CD14-positive monocyte (primary cell): Measurements from ENCODE around the gene GLIPR1L2. TPM values are rescaled to one million over a fixed set of nuclear protein-coding genes. Genes with fewer than 3 reads are reported as not detected.
"Not testable (repeated sequence)": the region's sequence is repeated elsewhere in the genome, so short reads cannot be mapped to it uniquely, and the experiment has no call there.

Experiments used
- DNase-seq, 3 donors: peaks; one replicate each; pipeline ENCODE4 v3.0.0-alpha.2; 2011 to 2022
- H2AFZ ChIP-seq: 2 replicates; pipeline ENCODE4 v1.6.0; 2012; ENCODE audit warnings: mild to moderate bottlenecking, low read depth, low read length, inconsistent platforms; ENCODE audit not compliant: insufficient read depth, poor library complexity, severe bottlenecking
- H3K27ac ChIP-seq, 2 donors: 1 replicate in 1 of 2; 2 replicates in 1 of 2; pipeline ENCODE4 v1.5.1; 2012 to 2013; ENCODE audit warnings: low read length in 2 of 2, control low read depth in 1 of 2, inconsistent platforms in 1 of 2, low read depth in 1 of 2, mild to moderate bottlenecking in 1 of 2
- H3K27me3 ChIP-seq, 2 donors: one replicate each; pipeline versions ENCODE4 v1.6.0 to v1.6.1; 2011 to 2013; ENCODE audit warnings: low read length in 2 of 2; ENCODE audit not compliant: control insufficient read depth in 2 of 2, insufficient read depth in 2 of 2
- H3K36me3 ChIP-seq, 2 donors: replicated peaks in 1 of 2; 1 replicate in 1 of 2; 2 replicates in 1 of 2; pipeline versions ENCODE4 v1.5.1 to v1.6.1; 2012 to 2013; ENCODE audit warnings: low read length in 2 of 2, control low read depth in 1 of 2, inconsistent platforms in 1 of 2, mild to moderate bottlenecking in 1 of 2; ENCODE audit not compliant: insufficient read depth in 2 of 2, control insufficient read depth in 1 of 2
- H3K4me1 ChIP-seq, 2 donors: 1 replicate in 1 of 2; 2 replicates in 1 of 2; pipeline versions ENCODE4 v1.5.1 to v1.6.1; 2012 to 2013; ENCODE audit warnings: low read length in 2 of 2, control low read depth in 1 of 2, inconsistent platforms in 1 of 2, mild to moderate bottlenecking in 1 of 2, moderate library complexity in 1 of 2; ENCODE audit not compliant: insufficient read depth in 2 of 2, control insufficient read depth in 1 of 2
- H3K4me2 ChIP-seq: replicated peaks from 2 replicates; pipeline ENCODE3; 2012; ENCODE audit warnings: low read length, moderate library complexity, mild to moderate bottlenecking; ENCODE audit not compliant: poor library complexity, severe bottlenecking; ENCODE audit errors: extremely low read depth
- H3K4me3 ChIP-seq, 3 experiments: fragments of 200-600 bp in 1 of 3; sonication (generic) in 1 of 3; replicated peaks in 1 of 3; 1 replicate in 2 of 3; 2 replicates in 1 of 3; pipeline ENCODE4 v1.5.1; 2011 to 2013; ENCODE audit warnings: low read length in 3 of 3, mild to moderate bottlenecking in 3 of 3, control low read depth in 2 of 3, low read depth in 2 of 3, inconsistent platforms in 1 of 3, moderate library complexity in 1 of 3
- H3K79me2 ChIP-seq: 2 replicates; pipeline ENCODE4 v1.6.0; 2012; ENCODE audit warnings: mild to moderate bottlenecking, control low read depth, inconsistent platforms, low read length, moderate library complexity; ENCODE audit not compliant: insufficient read depth
- H3K9ac ChIP-seq: 2 replicates; pipeline ENCODE4 v1.6.0; 2017; ENCODE audit warnings: low read length, mild to moderate bottlenecking; ENCODE audit not compliant: insufficient read depth, poor library complexity, severe bottlenecking
- H3K9me3 ChIP-seq, 2 donors: replicated peaks in 1 of 2; 1 replicate in 1 of 2; 2 replicates in 1 of 2; pipeline versions ENCODE4 v1.5.1 to v1.6.1; 2012 to 2013; ENCODE audit warnings: low read length in 2 of 2, control low read depth in 1 of 2; ENCODE audit not compliant: control insufficient read depth in 1 of 2, insufficient read depth in 1 of 2
- H4K20me1 ChIP-seq: 2 replicates; pipeline ENCODE4 v1.6.0; 2012; ENCODE audit warnings: mild to moderate bottlenecking, low read length, control low read depth, moderate library complexity; ENCODE audit not compliant: insufficient read depth
- H3K27ac Mint-ChIP-seq, 7 donors: one replicate each; pipeline ENCODE4 v1.8.0; 2020; ENCODE audit warnings: mild to moderate bottlenecking in 7 of 7, mixed read lengths in 7 of 7, moderate library complexity in 6 of 7, inconsistent platforms in 2 of 7
- H3K27me3 Mint-ChIP-seq, 3 donors: one replicate each; pipeline ENCODE4 v1.8.0; 2021 to 2022; ENCODE audit warnings: low read depth in 3 of 3, mild to moderate bottlenecking in 3 of 3, mixed read lengths in 3 of 3, moderate library complexity in 3 of 3, inconsistent platforms in 1 of 3
- H3K36me3 Mint-ChIP-seq, 2 donors: one replicate each; pipeline ENCODE4 v1.8.0; 2020; ENCODE audit warnings: mixed read lengths in 2 of 2, inconsistent platforms in 1 of 2, mild to moderate bottlenecking in 1 of 2
- H3K4me1 Mint-ChIP-seq: one replicate; pipeline ENCODE4 v1.8.0; 2020; ENCODE audit warnings: mild to moderate bottlenecking, mixed read lengths
- H3K4me3 Mint-ChIP-seq, 2 donors: one replicate each; pipeline ENCODE4 v1.8.0; 2020; ENCODE audit warnings: mild to moderate bottlenecking in 2 of 2, mixed read lengths in 2 of 2, moderate library complexity in 1 of 2
- H3K9me3 Mint-ChIP-seq, 7 donors: one replicate each; pipeline ENCODE4 v1.8.0; 2020 to 2022; ENCODE audit warnings: mixed read lengths in 7 of 7, mild to moderate bottlenecking in 6 of 7, moderate library complexity in 6 of 7, inconsistent platforms in 2 of 7
- WGBS: methylation state at CpG from one replicate; pipeline ENCODE4 v1.1.5; 2013; ENCODE audit warnings: missing lambda C conversion rate; ENCODE audit not compliant: insufficient coverage; 5-methylcytosine and 5-hydroxymethylcytosine counted together
- intact Hi-C, 2 donors: fragments of 100-400 bp; cut with micrococcal nuclease; formaldehyde crosslinking; loops; one replicate each; pipeline versions ENCODE4 v1.15.0 to v1.15.1; 2023
- polyA plus RNA-seq, 3 donors: library from polyadenylated mRNA; depleted of rRNA in 1 of 3; unstranded in 2 of 3; stranded (reverse) in 1 of 3; fragments of 300-500 nt in 2 of 3; fragments of >200 nt in 1 of 3; fragmentation: Illumina TruSeq in 2 of 3; gene quantifications; 1 replicate in 2 of 3; 2 replicates in 1 of 3; pipeline ENCODE4 v1.2.3, GENCODE V29; 2012 to 2021
- TF ChIP-seq, protein P1 (sequence below): fragments of 200-600 bp; IDR thresholded peaks from one replicate; pipeline ENCODE4 v1.8.0; 2022; ENCODE audit warnings: antibody characterized with exemption, mild to moderate bottlenecking

Gene GLIPR1L2
- polyA plus RNA-seq, 3 donors: 0.11 to 0.24 TPM; not detected in 1

DNA sequence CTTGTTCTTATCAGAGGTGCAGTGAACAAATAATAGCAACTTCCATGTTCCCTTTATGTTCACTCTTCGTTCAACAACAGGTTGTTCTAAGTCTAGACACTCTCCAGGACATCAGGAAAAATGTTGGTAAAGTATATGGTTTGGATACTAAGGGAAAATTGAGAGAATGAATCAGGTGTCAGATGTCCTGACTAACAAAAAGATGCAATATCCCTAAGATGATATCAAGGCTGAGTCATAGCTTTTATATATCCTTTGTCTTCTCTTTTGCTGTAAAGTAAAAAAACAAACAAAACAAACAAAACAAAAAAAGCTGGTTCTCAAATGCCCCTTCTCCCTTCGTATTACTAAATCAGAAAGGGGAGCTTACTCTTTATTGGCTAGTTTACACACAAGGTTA is 45.4 kb upstream of the GLIPR1L2 start:
- Mint-ChIP-seq H3K36me3 (no peaks in the 10 kb centered on the region), H3K9me3 (peaks cover 0 to 7% (median 3%) of the 10 kb centered on the region in 7 donors), H3K27ac (no peak overlapping the region), H3K27me3 (peaks cover 0 to 4% (median under 1%) of the 10 kb centered on the region in 3 donors), H3K4me3 (no peak overlapping the region), H3K4me1 (no peaks in the 10 kb centered on the region)
- no peaks in the 10 kb centered on the region for H3K9me3 ChIP-seq
- no peak overlapping the region for H2AFZ ChIP-seq
- no peaks in the 10 kb centered on the region for H3K79me2 ChIP-seq
- H3K36me3 ChIP-seq: no peaks in the 10 kb centered on the region
- no peaks in the 10 kb centered on the region for H3K27me3 ChIP-seq
- H3K4me3 ChIP-seq: no peak overlapping the region
- H3K4me2 ChIP-seq: no peak overlapping the region
- TF ChIP-seq, protein P1, sequence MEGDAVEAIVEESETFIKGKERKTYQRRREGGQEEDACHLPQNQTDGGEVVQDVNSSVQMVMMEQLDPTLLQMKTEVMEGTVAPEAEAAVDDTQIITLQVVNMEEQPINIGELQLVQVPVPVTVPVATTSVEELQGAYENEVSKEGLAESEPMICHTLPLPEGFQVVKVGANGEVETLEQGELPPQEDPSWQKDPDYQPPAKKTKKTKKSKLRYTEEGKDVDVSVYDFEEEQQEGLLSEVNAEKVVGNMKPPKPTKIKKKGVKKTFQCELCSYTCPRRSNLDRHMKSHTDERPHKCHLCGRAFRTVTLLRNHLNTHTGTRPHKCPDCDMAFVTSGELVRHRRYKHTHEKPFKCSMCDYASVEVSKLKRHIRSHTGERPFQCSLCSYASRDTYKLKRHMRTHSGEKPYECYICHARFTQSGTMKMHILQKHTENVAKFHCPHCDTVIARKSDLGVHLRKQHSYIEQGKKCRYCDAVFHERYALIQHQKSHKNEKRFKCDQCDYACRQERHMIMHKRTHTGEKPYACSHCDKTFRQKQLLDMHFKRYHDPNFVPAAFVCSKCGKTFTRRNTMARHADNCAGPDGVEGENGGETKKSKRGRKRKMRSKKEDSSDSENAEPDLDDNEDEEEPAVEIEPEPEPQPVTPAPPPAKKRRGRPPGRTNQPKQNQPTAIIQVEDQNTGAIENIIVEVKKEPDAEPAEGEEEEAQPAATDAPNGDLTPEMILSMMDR: no peak
- no peaks in the 10 kb centered on the region for H3K4me1 ChIP-seq
- WGBS: no CpG with 5 or more reads among the region's 2 CpGs
- no peaks in the 10 kb centered on the region for H4K20me1 ChIP-seq
- no peak overlapping the region for H3K9ac ChIP-seq
- no peak for DNase-seq
- intact Hi-C loops: no loop called here
- H3K27ac ChIP-seq: no peak overlapping the region

GRCh38 chr12:75346215-75346614 is 44.7 kb upstream of the GLIPR1L2 start:
- intact Hi-C loops, H3K79me2 ChIP-seq, H3K9me3 Mint-ChIP-seq, H3K9me3 ChIP-seq, H3K4me3 ChIP-seq, DNase-seq, H3K9ac ChIP-seq, H3K4me1 ChIP-seq, H3K36me3 ChIP-seq, H3K27me3 Mint-ChIP-seq, H2AFZ ChIP-seq, H3K27me3 ChIP-seq, H3K27ac Mint-ChIP-seq, H3K4me2 ChIP-seq, H3K4me1 Mint-ChIP-seq, H3K36me3 Mint-ChIP-seq, H4K20me1 ChIP-seq, H3K4me3 Mint-ChIP-seq, H3K27ac ChIP-seq: not testable (repeated sequence)
- 90% methylated on average over 2 of the region's 6 CpGs for WGBS
